Lower leg skin (tissue), 3 donors: ENCODE data around the gene IL10.

ENCODE experiments used
- POLR2A ChIP-seq, 2 donors: fragments of 450-650 bp; IDR thresholded peaks; one replicate each; pipeline ENCODE4 v1.6.1; 2016 to 2017; ENCODE audit warnings: antibody characterized with exemption in 2 of 2, mild to moderate bottlenecking in 1 of 2, moderate library complexity in 1 of 2
- TF ChIP-seq, protein P1 (sequence below), 3 donors: fragments of 450-650 bp; IDR thresholded peaks; one replicate each; pipeline ENCODE4 v1.5.1; 2016; ENCODE audit warnings: antibody characterized with exemption in 3 of 3, mild to moderate bottlenecking in 3 of 3, moderate library complexity in 2 of 3

DNA sequence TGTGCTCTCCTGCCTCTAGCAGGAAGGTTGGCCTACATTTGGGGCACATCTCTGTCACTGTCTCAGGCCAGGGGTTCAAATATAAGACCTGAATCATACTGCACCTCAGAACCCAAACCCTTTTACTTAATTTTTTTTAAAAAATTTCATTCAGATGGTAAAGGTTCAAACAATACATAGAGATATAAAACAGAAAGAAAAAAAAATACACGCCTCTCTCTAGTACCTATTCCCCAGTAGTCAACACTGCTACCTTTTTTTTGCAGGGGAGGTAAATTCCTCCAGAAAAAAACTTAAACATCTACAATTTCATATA lies 54.7 kb downstream of the IL10 start:
- TF ChIP-seq, protein P1, sequence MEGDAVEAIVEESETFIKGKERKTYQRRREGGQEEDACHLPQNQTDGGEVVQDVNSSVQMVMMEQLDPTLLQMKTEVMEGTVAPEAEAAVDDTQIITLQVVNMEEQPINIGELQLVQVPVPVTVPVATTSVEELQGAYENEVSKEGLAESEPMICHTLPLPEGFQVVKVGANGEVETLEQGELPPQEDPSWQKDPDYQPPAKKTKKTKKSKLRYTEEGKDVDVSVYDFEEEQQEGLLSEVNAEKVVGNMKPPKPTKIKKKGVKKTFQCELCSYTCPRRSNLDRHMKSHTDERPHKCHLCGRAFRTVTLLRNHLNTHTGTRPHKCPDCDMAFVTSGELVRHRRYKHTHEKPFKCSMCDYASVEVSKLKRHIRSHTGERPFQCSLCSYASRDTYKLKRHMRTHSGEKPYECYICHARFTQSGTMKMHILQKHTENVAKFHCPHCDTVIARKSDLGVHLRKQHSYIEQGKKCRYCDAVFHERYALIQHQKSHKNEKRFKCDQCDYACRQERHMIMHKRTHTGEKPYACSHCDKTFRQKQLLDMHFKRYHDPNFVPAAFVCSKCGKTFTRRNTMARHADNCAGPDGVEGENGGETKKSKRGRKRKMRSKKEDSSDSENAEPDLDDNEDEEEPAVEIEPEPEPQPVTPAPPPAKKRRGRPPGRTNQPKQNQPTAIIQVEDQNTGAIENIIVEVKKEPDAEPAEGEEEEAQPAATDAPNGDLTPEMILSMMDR (IDR thresholded peaks at IDR 0.05) = no peak
- no peak for TF ChIP-seq POLR2A (IDR thresholded peaks at IDR 0.05)
